ENCODE data around the gene CUEDC1.

CUEDC1 gene

GRCh38 chr17:57941384-57942370, 13.5 kb downstream of the CUEDC1 start:
- no peak for ATAC-seq (ENCODE audit: insufficient read depth, low read depth)
- no peak overlapping the region for H3K27ac ChIP-seq (ENCODE audit: low read length)
- H3K4me1 ChIP-seq (ENCODE audit: insufficient read depth, low read length), result peaks cover 21% of the 10 kb centered on the region
- H4K20me1 ChIP-seq (ENCODE audit: insufficient read depth, low read length), result peaks cover 3% of the 10 kb centered on the region
- no peak overlapping the region for H3K4me2 ChIP-seq (ENCODE audit: insufficient read depth, low read length)
- H3K9ac ChIP-seq (ENCODE audit: low read depth, low read length), result no peak overlapping the region
- peaks cover 18% of the 10 kb centered on the region for H3K27me3 ChIP-seq (ENCODE audit: insufficient read depth, low read length, poor library complexity)
- H3K36me3 ChIP-seq (ENCODE audit: insufficient read depth, low read length), result no peaks in the 10 kb centered on the region
- H2AFZ ChIP-seq (ENCODE audit: low read depth, low read length), result no peak overlapping the region
- no peaks in the 10 kb centered on the region for H3K79me2 ChIP-seq (ENCODE audit: insufficient read depth, low read length)
- no peaks in the 10 kb centered on the region for H3K9me3 ChIP-seq (ENCODE audit: insufficient read depth, low read length, severe bottlenecking)
- H3K4me3 ChIP-seq (ENCODE audit: low read depth in 1 of 2, low read length in 2 of 2), result no peak overlapping the region
- TF ChIP-seq CTCF (IDR thresholded peaks at IDR 0.05; ENCODE audit: borderline replicate concordance, extremely low read depth, low read length, poor library complexity, severe bottlenecking) (no peak), EZH2 (IDR thresholded peaks at IDR 0.05; ENCODE audit: borderline replicate concordance, low read depth, low read length, severe bottlenecking) (no peak)
- no peak for DNase-seq

- no peak overlapping the region for H2AFZ ChIP-seq (ENCODE audit: low read depth, low read length)
- peaks cover 3% of the 10 kb centered on the region; the same call in 1 of the 2 replicates for H4K20me1 ChIP-seq (ENCODE audit: insufficient read depth, low read length)
- H3K4me1 ChIP-seq (ENCODE audit: insufficient read depth, low read length), result peaks cover 18% of the 10 kb centered on the region
- peaks cover 14% of the 10 kb centered on the region for H3K27me3 ChIP-seq (ENCODE audit: insufficient read depth, low read length, poor library complexity)
- no peaks in the 10 kb centered on the region for H3K9me3 ChIP-seq (ENCODE audit: insufficient read depth, low read length, severe bottlenecking)
- no peak for TF ChIP-seq CTCF (IDR thresholded peaks at IDR 0.05; ENCODE audit: borderline replicate concordance, extremely low read depth, low read length, poor library complexity, severe bottlenecking)
- H3K4me3 ChIP-seq (ENCODE audit: low read depth in 1 of 2, low read length in 2 of 2), result no peak overlapping the region
- H3K36me3 ChIP-seq (ENCODE audit: insufficient read depth, low read length), result no peaks in the 10 kb centered on the region
- H3K4me2 ChIP-seq (ENCODE audit: insufficient read depth, low read length), result no peak overlapping the region
- no peaks in the 10 kb centered on the region for H3K79me2 ChIP-seq (ENCODE audit: insufficient read depth, low read length)
- ATAC-seq (ENCODE audit: insufficient read depth, low read depth), result no peak
- no peak overlapping the region for H3K9ac ChIP-seq (ENCODE audit: low read depth, low read length)
- H3K27ac ChIP-seq (ENCODE audit: low read length), result no peak overlapping the region
- DNase-seq, result no peak
Observed at GRCh38 chr17:57940653-57941329, 14.4 kb downstream of the CUEDC1 start.

GRCh38 chr17:57940231-57940630, 15.0 kb downstream of the CUEDC1 start:
- no peak overlapping the region for H3K9ac ChIP-seq (ENCODE audit: low read depth, low read length)
- H3K4me2 ChIP-seq (ENCODE audit: insufficient read depth, low read length), result peak overlapping the region; percentile 32; the same call in 1 of the 2 replicates
- peaks cover 3% of the 10 kb centered on the region; the same call in 1 of the 2 replicates for H4K20me1 ChIP-seq (ENCODE audit: insufficient read depth, low read length)
- H3K4me1 ChIP-seq (ENCODE audit: insufficient read depth, low read length), result peaks cover 18% of the 10 kb centered on the region
- DNase-seq, result no peak
- TF ChIP-seq EZH2 (IDR thresholded peaks at IDR 0.05; ENCODE audit: borderline replicate concordance, low read depth, low read length, severe bottlenecking) (no peak), CTCF (IDR thresholded peaks at IDR 0.05; ENCODE audit: borderline replicate concordance, extremely low read depth, low read length, poor library complexity, severe bottlenecking) (no peak)
- H3K27ac ChIP-seq (ENCODE audit: low read length), result 0 out of 2 replicates have a peak overlapping the region, but pooled peaks have one; percentile 32
- H3K79me2 ChIP-seq (ENCODE audit: insufficient read depth, low read length), result no peaks in the 10 kb centered on the region
- no peaks in the 10 kb centered on the region for H3K36me3 ChIP-seq (ENCODE audit: insufficient read depth, low read length)
- H3K27me3 ChIP-seq (ENCODE audit: insufficient read depth, low read length, poor library complexity), result peaks cover 14% of the 10 kb centered on the region
- no peaks in the 10 kb centered on the region for H3K9me3 ChIP-seq (ENCODE audit: insufficient read depth, low read length, severe bottlenecking)
- no peak for ATAC-seq (ENCODE audit: insufficient read depth, low read depth)
- no peak overlapping the region for H2AFZ ChIP-seq (ENCODE audit: low read depth, low read length)
- no peak overlapping the region for H3K4me3 ChIP-seq (ENCODE audit: low read depth in 1 of 2, low read length in 2 of 2)

All from DND-41 (cell line).